Hepatocyte (in vitro differentiated cells): ENCODE results near the gene CSMD2.

Source experiments
- EZH2 ChIP-seq: fragments of 200-600 bp; sonication (generic); IDR thresholded peaks from 2 replicates; pipeline ENCODE4 v1.6.1; 2016; ENCODE audit warnings: antibody characterized with exemption, mild to moderate bottlenecking, borderline replicate concordance
- TF ChIP-seq, protein P1 (sequence below): fragments of 200-600 bp; sonication (generic); IDR thresholded peaks from 2 replicates; pipeline ENCODE4 v1.5.1; 2016; ENCODE audit warnings: antibody characterized with exemption, mild to moderate bottlenecking; ENCODE audit not compliant: poor library complexity

DNA sequence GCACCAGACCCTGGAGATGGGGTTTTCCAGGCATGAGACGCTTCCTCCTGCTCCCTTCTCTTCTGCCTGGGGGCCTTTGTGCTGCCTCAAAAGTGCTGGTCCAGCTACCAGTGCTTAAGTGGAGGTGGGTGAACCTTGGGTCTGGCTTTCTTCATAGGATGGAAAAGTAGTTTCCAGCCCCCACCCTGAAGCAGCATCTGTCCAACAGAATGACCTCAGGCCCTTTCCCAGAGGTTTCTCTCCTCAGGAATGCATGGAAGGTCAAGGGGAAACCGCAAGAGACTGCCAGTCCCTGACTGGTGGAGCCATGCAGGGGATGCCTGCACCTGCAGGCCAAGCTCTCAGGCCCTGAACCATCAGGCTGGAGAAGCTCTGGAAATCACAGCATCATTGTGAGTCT lies 237.3 kb downstream of the CSMD2 start:
- TF ChIP-seq, protein P1, sequence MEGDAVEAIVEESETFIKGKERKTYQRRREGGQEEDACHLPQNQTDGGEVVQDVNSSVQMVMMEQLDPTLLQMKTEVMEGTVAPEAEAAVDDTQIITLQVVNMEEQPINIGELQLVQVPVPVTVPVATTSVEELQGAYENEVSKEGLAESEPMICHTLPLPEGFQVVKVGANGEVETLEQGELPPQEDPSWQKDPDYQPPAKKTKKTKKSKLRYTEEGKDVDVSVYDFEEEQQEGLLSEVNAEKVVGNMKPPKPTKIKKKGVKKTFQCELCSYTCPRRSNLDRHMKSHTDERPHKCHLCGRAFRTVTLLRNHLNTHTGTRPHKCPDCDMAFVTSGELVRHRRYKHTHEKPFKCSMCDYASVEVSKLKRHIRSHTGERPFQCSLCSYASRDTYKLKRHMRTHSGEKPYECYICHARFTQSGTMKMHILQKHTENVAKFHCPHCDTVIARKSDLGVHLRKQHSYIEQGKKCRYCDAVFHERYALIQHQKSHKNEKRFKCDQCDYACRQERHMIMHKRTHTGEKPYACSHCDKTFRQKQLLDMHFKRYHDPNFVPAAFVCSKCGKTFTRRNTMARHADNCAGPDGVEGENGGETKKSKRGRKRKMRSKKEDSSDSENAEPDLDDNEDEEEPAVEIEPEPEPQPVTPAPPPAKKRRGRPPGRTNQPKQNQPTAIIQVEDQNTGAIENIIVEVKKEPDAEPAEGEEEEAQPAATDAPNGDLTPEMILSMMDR: no peak
- TF ChIP-seq EZH2: no peak
